ENCODE measurements around the gene LRIT3.
A peak's percentile ranks its signal among the peaks of the same experiment; 100 is the strongest.

The LRIT3 gene

DNA sequence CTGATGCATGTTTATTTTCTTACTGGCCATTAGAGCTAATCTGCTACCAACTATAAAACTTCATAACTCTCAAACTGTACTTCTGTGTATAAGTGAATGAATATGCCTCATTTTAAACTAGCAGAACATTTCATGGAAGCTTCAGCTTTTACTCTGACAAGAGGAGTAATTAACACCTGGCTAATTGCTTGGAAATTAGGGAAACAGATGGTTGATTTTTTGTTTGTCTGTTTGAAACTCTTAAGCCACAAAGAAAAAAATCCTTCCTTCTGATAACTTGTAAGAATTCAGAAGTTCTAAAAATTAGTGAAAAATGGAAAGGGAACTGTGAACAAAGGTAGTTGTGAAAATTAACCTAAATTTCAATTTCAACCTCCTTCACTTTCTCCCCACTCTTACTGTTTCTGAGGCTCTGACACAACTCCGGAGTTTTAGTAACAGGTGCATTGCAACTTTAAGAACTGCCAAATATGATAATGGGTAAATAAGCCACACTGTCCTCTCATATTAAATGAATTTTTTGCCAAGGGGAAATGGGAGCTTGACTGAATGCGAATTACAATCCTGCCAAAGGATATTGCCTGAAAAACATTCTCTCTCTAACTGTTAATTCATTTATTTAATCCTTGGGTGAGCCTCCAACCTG lies 65.8 kb downstream of the LRIT3 start:
- no peak overlapping the region for H3K4me3 ChIP-seq (ENCODE audit: low read depth, low read length)
- TF ChIP-seq, protein P1, sequence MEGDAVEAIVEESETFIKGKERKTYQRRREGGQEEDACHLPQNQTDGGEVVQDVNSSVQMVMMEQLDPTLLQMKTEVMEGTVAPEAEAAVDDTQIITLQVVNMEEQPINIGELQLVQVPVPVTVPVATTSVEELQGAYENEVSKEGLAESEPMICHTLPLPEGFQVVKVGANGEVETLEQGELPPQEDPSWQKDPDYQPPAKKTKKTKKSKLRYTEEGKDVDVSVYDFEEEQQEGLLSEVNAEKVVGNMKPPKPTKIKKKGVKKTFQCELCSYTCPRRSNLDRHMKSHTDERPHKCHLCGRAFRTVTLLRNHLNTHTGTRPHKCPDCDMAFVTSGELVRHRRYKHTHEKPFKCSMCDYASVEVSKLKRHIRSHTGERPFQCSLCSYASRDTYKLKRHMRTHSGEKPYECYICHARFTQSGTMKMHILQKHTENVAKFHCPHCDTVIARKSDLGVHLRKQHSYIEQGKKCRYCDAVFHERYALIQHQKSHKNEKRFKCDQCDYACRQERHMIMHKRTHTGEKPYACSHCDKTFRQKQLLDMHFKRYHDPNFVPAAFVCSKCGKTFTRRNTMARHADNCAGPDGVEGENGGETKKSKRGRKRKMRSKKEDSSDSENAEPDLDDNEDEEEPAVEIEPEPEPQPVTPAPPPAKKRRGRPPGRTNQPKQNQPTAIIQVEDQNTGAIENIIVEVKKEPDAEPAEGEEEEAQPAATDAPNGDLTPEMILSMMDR (IDR thresholded peaks at IDR 0.05; ENCODE audit: low read depth, low read length, missing control alignments): no peak
- in situ Hi-C loops (cut with HindIII; ENCODE audit: low sequenced_read_pairs): no loop called here
- DNase-seq (ENCODE audit: low read depth): no peak

DNA sequence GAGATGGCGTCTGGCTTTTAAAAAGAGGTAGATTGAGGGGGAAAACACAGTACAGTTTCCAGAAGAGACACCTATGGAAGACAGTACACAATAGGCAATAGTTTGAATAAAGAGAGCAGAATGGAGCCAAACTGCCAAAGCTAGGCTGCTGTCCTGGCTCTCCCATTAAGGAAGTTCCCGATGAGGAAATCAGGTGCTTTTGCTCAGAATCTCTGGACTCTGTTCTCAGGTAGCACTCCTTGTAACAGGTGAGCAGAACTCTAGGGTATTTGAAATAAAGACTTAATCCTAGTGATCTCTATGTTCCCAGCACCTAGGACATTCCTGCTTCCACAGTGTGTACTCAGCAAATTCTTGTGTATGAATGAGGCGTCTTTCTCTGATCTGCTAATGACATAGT lies 66.4 kb downstream of the LRIT3 start:
- no peak overlapping the region for H3K4me3 ChIP-seq (ENCODE audit: low read depth, low read length)
- no peak for DNase-seq (ENCODE audit: low read depth)
- TF ChIP-seq, protein P1 (IDR thresholded peaks at IDR 0.05; ENCODE audit: low read depth, low read length, missing control alignments): no peak
- in situ Hi-C loops (cut with HindIII; ENCODE audit: low sequenced_read_pairs): no loop called here

DNA sequence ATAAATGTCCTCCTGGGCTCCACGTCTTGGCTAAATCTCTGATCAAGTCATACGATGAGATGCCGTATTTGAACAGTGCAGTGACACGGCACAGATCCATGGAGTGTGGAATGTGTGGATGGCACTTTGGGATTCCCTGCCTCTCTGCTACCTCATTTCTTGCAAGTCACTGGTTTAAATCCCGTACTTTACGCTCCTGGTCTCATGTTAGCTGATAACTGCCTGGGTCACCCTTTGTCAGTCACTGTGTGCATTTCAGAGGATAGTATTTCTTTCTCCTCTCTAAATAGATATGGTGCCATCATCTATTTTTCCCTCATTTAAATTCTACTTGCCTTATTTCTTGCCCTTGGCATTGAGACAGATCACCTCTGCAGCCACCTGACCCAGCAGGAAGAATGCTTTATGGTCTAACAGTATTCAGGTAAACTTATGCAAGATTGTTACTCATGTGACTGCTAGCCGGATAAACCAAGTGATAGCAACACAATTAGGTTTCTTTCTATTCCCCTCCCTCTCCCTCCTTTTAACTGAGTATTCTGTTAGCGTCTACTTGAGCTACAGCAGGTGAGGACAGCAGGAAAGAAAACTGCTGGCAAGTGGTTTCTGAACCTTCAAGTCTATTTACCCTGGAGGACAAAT lies 67.6 kb downstream of the LRIT3 start:
- TF ChIP-seq, protein P1 (IDR thresholded peaks at IDR 0.05; ENCODE audit: low read depth, low read length, missing control alignments): no peak
- no peak overlapping the region for H3K4me3 ChIP-seq (ENCODE audit: low read depth, low read length)
- DNase-seq (ENCODE audit: low read depth): no peak
- in situ Hi-C loops (cut with HindIII; ENCODE audit: low sequenced_read_pairs): no loop called here

DNA sequence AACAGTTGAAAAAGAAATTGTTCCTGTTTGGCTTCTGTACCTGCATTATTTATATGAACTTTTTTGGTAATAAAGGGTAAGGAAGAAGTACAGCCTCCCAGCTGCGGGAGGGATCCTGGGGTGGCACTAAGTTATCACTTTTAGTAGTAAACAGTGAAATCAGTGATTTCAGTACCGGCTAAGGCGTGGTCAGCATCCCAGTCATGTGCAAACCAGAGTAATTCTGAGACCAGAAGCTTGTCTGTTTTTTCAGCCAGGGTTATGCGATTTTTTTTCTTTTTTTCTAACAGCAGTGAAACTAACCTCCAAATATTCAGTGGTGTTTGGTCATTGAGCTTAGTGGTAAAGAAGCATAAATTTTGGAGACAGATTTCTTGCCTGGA lies 68.1 kb downstream of the LRIT3 start:
- in situ Hi-C loops (cut with HindIII; ENCODE audit: low sequenced_read_pairs): no loop called here
- TF ChIP-seq, protein P1 (IDR thresholded peaks at IDR 0.05; ENCODE audit: low read depth, low read length, missing control alignments): no peak
- no peak overlapping the region for H3K4me3 ChIP-seq (ENCODE audit: low read depth, low read length)
- DNase-seq (ENCODE audit: low read depth): no peak

DNA sequence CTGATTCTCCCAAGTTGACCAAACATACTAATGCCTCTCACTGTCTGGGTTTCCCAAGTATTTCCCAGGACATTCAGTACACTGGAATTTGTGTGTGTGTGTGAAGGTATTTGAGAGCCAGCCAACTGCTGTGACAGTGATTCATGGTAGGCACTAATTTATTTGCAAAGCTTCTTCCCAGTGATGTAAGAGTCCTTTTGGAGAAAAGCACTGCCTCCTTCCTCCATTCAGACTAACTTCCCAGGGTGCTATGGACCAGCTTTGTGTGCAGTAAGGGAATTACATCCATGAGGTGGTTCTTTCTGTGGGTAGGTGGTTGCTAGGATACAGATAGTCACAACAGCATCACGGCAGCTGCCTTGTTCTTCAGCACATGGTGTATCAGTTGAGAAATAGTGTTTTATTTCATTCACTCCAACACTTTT lies 73.5 kb downstream of the LRIT3 start:
- in situ Hi-C loops (cut with HindIII; ENCODE audit: low sequenced_read_pairs): no loop called here
- TF ChIP-seq, protein P1 (IDR thresholded peaks at IDR 0.05; ENCODE audit: low read depth, low read length, missing control alignments): no peak
- peak; percentile 85 for DNase-seq (ENCODE audit: low read depth)
- H3K4me3 ChIP-seq (ENCODE audit: low read depth, low read length): no peak overlapping the region
